ENCODE data around the gene PYM1.
"Not testable (repeated sequence)": the region's sequence is repeated elsewhere in the genome, so short reads cannot be mapped to it uniquely, and the experiment has no call there.

Gene PYM1

DNA sequence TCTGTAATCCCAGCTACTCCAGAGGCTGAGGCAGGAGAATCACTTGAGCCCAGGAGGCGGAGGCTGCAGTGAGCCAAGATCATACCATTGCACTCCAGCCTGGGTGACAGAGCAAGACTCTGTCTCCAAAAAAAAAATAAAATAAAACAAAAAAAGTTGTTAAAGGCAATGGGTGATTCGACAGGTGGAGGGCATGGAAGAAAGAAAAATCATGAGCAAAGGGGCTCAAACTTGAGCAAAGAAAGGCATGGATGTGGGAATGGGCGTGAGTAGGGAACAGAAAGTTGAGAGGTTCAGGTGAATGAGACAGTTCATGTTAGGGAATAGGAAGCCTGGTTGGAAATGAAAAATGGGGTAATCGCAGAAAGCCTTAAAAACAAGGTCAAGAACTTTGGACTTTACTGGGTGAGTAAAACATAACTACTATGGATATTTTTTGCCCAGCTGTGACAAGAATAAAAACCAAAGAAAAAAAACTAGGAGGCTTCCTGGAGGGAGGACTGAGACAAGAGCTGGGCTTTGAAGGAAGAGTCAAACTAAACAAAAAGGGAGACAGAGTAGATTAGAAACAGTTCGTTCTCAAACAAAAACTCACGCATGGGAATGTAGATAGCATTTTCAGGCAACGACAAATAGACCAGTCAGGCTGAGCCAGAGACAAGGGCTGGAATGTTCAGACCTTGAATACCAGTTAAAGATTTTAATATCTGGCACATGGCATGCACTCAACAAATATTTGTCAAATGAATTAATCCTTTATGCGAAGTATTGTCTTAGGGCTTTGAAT lies 18.8 kb downstream of the PYM1 start:
- no peak for FAIRE-seq

- FAIRE-seq, result no peak
Observed at GRCh38 chr12:55906056-55906455, 21.6 kb downstream of the PYM1 start.

DNA sequence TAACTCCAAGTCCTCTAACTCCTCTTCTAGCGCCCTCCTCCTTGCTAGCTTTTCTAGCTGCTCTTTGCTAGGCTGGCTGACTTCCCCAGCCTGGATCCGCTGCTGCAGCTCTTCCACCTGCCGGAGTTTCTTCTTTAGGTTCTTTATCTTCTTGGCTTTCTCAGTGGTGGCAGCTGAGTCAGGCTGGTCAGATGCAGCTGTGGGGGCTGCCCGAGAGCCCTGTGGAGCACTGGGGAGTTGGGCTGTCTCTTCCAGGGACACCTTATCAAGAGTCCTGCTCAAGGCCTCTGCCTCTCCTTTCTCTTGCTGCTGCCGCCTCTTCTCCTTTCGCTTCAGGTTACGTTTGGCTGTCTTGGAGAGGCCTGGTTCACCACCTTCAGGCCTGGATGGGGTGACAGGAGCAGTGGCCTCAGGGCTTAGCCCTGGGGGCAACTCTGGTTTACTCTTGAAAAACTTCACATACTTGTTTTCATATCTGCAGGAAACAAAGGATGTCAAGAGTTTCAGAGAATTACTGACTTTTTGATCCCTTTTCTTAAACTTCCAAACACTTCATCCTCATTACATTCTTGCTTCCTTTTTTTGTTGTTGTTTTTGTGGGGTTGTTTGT lies 25.7 kb downstream of the PYM1 start:
- no peak for FAIRE-seq

GRCh38 chr12:55899082-55899481 lies 28.6 kb downstream of the PYM1 start:
- no peak for FAIRE-seq

DNA sequence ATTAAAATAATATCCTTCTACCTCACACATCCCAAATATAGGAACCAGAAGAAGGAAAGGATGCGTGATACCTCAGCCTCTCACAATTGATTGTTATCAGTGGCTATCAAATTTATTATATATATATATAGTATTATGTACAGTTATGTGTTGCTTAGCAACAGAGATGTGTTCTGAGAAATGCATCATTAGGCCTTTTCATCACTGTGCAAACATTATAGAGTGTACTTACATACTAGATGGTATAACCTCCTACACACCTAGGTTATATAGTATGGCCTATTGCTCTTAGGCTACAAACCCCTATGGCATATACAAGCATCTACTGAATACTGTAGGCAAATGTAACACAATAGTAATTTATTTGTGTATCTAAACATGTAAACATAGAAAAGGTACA lies 34.0 kb downstream of the PYM1 start:
- no peak for FAIRE-seq

GRCh38 chr12:55891310-55891709 lies 36.4 kb downstream of the PYM1 start:
- no peak for FAIRE-seq

DNA sequence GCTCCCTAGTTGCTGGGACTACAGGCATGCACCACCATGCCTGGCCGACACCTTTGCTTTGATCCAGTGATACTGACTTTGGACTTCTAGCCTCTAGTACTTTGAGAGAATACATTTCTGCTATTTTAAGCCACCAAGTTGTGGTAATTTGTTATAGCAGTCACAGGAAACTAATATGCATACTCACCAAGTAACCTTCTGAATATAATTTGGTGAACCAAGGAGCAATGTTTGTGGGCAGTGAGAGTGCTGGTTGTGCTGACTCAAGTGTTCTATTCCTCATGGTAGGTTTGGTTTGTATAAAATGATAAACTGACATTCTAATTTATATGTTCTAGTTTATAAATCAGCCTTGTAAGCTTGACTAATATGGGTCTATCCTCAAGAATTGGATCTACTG lies 42.6 kb downstream of the PYM1 start:
- no peak for FAIRE-seq

DNA sequence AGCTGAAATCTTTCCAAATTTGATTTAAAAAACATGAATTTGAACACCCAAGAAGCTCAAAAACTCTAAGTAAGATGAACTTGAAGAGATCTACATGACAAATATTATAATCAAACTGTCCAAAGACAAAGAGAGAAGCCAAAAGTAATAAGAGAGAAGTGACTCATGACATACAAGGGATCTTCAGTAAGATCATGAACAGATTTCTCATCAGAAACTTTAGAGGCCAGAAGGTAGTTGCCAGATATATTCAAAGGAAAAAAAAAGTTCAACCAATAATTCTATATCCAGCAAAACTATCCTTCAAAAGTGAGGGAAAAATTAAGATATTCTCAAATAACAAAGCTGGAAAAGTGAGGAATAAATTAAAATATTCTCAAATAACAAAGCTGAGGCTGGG lies 49.9 kb downstream of the PYM1 start:
- FAIRE-seq, result no peak

DNA sequence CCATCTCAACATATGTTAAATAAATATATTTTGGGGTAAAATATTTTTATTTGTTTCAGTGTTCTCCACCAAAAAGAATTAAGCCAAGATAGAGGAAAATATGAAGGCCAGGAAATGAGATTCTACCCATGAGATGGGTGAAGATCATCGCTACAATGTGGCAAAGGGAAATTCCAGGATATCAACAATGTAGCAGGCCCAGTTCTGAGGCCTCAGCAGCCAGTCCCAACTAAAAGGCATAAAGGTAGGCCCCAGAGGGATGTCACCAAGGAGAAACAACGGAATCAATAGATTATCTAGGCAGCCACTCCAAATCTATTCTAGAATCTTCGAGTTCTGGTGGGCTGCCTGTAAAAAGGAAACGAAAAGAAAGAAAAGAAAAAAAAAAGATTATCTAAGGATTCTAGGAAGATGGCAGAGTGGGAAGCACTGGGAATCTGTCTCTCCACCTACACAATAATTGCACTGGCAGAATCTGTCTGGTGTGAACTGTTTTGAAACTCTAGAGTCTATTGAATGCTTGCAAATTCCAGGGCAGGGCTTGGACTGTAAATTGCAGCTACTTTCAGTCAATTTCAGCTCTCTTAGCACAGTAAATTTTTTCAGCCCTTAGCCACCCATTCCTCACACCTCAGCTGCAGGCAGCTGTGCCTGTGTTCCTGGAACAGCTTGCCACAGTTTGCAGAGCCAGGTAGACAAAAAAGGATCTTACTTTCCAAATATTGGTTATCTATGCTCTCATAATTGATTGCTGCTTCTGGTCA lies 51.8 kb downstream of the PYM1 start:
- no peak for FAIRE-seq

GRCh38 chr12:55874443-55874842 lies 53.3 kb downstream of the PYM1 start:
- no peak for FAIRE-seq

DNA sequence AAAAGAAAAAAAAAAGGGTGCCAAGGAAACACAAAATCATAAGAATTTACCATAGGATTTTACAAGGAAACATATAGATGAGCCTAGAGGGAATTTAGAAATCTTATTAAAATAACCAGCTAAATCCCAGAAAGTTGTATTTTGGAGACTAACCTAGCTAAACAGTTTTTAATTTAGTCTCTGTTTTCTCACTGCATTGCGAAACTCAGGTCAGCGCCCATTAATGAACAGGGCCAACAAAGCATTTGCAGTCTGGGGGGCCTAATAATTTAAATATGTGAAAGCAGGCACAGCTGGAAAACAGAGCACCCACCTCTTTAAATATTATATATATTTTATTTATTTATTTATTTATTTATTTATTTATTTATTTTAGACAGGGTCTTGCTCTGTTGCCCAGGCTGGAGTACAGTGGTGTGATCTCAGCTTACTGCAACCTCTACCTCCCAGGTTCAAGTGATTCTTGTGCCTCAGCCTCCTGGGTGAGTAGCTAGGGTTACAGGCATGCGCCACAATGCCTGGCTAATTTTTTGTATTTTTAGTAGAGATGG lies 61.2 kb downstream of the PYM1 start:
- FAIRE-seq, result not testable (repeated sequence)

DNA sequence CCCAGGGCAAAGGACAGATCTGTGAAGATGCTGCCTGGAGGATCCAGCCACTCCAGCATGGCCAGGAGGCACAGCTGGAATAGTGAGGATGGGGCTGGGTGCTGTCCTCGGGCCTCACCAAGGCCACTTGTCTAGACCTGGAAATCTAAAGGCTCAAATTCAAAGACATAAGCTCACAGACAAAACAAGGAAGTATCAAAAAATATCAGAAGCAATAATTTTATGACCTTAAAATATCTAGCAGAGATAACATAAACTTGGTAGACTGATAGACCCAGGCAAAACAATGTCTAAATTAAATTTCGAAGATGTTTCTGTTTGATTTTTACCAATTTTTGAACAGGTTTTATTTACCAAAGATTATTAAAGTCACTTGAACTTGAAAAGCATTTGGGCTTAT lies 62.4 kb downstream of the PYM1 start:
- FAIRE-seq, result no peak

DNA sequence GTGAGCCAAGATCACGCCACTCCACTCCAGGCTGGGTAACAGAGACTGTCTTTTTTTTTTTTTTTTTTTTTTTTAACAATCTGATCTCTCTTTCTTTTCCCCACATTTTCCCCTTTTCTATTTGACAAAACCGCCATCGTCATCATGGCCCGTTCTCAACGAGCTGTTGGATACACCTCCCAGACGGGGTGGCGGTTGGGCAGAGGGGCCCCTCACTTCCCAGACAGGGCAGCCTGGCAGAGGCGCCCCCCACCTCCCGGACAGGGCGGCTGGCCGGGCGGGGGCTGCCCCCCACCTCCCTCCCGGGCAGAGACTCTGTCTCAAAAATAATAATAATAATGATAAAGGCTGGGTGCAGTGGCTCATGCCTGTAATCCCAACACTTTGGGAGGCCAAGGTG lies 64.8 kb downstream of the PYM1 start:
- not testable (repeated sequence) for FAIRE-seq

DNA sequence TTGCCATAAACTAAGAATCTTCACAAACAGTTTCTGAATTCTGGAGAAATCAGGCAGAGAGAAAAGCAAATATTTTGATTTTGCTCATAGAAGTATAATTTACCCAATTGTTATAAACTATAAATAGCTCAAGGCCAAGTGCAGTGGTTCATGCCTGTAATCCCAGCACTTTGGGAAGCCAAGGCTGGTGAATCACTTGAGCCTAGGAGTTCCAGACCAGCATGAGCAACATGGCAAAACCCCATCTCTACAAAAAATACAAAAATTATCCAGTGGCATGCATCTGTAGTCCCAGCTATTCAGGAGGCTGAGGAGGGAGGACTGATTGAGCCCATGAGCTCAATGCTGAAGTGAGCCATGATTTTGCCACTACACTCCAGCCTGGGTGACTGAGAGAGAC lies 65.4 kb downstream of the PYM1 start:
- no peak for FAIRE-seq

- no peak for FAIRE-seq
Observed at GRCh38 chr12:55861871-55862270, 65.8 kb downstream of the PYM1 start.

GRCh38 chr12:55861396-55861795 lies 66.3 kb downstream of the PYM1 start:
- no peak for FAIRE-seq

- FAIRE-seq, result no peak
Observed at GRCh38 chr12:55852740-55853139, 75.0 kb downstream of the PYM1 start.

Data from islet of Langerhans (tissue), 1 donor.